DMS79 (cell line): Measurements from ENCODE around the gene TMTC3.
"Not testable (repeated sequence)": the region's sequence is repeated elsewhere in the genome, so short reads cannot be mapped to it uniquely, and the experiment has no call there.

ENCODE experiments used
- DNase-seq: peaks from one replicate; lab custom pipeline; 2025; lab: John Stamatoyannopoulos, UW

The TMTC3 gene

DNA sequence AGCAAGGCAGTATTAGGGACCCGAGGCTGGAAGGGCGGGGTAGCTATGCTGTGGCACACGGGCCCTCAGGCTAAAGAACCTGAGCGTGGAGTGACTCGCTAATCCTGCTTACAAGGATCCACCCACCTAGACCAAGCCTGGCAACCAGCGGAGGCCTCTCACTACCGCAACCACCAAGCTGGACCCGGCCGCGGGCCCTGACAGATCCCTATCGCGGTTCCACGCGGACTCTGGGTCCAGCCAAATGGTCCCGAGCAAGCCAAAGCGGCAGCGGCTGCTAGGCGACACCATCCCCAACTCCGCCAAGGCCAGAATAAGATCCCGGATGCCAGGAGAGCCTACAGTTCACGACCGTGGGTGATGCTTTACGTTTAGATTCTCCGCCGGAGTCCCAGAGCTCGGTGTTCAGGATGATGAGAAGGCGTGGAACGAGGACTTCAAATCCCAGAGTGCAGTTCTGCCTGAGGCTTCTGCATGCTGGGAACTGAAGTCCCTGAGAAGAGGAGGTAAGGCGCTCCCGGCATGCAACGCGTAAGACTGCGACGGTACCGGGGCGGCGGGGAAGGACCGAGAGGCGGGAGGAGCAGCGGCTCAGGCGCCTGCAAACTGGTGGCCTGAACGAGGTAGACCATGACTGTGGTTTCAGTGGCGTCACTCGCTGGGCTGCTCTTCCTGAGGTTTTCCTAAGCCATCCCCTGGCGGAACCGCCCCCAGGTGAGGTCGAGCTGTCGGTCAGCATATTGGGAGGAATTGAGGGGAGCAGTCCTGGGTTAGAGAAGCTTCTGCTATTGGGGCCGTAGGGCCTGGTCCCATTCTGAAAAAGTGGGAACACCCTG, at the start of gene TMTC3, which contains the start of gene CEP290:
TSS of gene TMTC3 (plus strand) at position 534 of the 836 bp plus-strand sequence. CDS start 6,009 bp downstream, outside the sequence.
TSS of gene CEP290 (minus strand) at position 315 of the 836 bp plus-strand sequence. CDS start 781 bp downstream, outside the sequence.
- peak; percentile 99 for DNase-seq

DNA sequence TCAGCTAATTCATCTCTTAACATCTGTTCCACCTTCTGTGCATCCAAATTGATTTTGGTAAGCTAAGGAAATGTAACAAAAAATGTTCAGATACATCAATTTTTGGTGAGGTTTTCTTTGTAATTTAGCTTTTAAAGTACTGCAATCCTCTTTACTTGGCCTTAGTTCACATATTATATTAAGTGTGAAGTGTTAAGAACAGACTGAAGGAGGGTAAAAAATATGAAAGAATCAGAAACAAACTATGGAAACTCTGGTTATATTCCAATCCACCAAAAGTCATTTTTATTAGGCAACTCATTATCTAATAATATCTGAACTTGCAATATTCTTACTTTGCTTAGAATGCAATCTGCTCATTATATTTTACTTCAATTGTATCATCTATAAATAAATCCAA, 49.3 kb upstream of the TMTC3 start:
- DNase-seq, result no peak

DNA sequence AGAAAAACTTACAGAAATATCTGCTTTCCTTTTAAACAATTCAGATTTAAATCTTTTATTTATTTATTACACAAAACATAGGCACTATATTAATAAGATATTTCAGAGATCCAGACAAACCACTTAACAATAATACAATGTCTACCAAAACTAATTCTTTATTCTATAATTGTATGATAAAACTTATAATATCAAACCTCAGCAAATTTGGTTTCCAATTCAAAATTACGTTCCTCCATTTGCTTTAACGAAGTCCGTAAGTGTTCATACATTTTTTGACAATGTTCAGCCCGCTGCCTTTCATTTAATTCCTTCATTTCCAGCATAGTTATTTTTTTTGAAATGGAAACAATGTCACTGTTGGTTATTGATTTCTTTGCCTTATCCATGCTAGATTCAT, 48.5 kb upstream of the TMTC3 start:
- DNase-seq, result no peak

DNA sequence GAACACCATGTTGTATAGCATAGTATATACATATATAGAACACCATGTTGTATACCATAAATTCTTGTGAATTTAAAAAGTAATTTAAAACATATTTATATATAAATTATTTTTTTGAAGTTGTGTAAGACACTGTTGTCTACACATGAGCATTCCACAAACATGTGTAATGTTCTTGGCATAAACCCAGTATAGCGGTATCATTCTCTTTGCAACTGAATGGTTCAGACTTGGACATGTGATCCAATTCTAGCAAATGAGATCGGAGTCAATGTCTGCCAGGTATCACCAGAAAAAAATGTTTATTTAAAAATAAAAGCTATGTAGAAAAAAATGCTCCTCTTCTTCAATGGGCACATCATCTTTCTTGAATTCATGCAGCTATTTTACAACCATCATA, 34.1 kb upstream of the TMTC3 start:
- no peak for DNase-seq

DNA sequence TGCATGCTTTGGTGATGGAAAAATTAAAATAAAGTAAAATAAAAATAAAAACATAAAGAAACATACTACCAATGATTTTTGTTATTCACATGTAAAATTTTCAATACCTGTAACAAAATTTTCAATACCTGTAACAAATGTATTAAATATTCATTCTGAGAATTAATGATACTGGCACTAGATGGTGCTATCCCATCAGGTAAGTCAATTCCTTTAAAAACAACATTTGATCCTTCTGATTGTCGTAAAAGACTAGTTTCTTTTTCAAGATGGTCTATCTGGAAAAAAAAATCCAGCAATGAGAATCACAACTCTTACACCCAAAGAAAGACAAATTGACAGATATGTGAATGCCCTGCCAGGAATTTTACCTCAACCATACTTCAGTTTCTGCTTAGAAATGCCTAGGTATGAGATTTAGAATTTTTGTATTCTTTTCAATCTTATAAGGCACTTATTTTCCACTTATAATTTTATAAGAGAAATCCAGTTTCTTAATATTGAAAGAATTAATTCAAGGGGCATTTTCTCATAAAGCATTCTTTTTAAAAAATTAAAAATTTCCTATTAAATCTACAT, 30.9 kb upstream of the TMTC3 start:
- peak; percentile 44 for DNase-seq

DNA sequence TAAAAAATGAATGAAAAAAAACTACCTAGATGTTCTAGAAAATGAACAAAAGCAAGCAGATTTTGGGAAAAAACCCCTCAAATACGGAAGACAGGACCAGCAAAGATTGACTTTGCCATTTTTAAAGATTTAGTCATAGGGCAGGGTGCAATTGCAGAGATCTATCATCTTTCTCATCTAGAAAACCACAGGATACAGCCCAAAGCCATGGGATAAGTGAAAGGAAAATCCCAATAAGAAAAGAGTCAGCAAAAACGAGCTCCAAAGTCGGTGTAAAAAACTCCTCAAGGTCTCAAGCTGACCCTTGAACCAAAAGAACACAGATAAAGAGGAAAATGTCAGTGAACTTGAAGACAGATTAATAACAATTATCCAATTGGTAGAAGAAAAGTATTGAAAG, 28.2 kb upstream of the TMTC3 start:
- DNase-seq, result no peak

DNA sequence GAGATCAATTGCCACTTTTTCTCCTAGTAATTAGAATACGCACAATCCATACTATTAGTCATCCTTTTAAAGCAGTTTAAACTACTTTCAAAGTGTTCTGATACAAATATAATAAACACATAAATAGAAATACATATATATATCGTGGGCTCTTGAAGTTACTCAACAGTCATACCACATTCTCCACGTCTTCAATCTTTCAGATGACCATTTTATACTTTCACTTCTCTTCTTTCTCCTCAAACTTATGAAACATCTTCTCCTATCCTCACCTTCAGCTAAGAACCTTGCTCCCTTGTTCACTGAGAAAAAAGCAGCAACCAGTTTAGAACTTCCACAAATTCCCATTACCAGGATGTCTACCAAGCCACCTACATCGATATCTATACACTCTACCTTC, 19.4 kb upstream of the TMTC3 start:
- DNase-seq, result no peak

DNA sequence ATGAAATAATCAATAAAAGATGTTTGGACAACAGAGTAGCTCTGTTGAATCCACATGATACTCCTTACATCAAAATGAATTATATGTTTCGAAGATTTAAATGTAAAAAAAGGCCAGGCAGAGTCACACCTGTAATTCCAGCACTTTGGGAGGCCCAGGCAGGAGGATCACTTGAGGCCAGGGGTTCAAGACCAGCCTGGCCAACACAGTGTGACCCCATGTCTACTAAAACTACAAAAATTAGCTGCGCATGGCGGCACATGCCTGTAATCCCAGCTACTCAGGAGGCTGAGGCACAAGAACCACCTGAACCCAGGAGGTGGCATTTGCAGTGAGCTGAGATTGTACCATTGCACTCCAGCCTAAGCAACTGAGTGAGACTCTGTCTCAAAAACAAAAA, 15.0 kb upstream of the TMTC3 start:
- DNase-seq, result no peak

DNA sequence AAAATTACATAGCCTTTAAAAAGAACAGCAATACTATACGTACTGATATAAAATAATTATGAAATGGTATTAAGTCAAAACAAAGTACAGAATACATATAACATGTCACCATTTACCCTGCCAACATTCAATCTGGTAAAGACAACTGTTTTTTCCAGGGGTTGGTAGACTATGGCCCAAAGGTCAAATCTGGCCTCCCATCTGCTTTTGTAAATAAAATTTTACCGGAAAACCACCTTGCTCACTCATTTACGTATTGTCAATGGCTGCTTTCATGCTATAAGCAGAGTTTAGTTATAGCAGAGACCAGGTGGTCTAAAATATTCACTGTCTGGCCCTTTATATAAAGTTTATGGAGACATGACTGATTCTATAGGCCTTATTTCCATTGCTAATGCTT, 14.3 kb upstream of the TMTC3 start:
- no peak for DNase-seq

DNA sequence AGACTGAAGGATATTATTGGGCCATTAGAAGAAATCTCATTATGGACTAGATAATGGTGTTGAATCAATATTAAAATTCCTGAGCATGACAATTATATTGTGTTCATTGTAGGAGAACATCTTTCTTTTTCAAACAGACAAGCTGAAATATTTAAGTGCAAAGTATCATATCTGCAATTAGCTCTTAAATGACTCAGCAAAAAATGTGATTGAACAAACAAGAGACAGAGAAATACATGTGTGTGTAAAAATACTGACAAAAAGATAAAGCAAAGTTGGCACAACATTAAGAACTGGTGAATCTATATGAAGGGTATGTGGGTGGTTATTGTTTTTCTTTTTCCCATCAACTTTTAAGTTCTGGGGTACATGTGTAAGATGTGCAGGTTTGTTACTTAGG, 9.7 kb upstream of the TMTC3 start:
- DNase-seq, result no peak

DNA sequence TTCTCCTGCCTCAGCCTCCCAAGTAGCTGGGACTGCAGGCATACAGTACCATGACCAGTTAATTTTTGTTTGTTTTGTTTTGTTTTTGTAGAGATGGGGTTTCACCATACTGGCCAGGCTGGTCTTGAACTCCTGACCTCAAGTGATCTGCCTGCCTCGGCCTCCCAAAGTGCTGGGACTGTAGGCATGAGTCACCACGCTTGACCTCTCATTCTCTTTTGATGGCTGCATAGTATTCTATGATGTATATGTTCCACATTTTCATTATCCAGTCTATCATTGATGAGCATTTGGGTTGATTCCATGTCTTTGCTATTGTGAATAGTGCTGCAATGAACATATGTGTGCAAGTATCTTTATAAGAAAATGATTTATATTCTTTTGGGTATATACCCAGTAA, 8.9 kb upstream of the TMTC3 start:
- not testable (repeated sequence) for DNase-seq

DNA sequence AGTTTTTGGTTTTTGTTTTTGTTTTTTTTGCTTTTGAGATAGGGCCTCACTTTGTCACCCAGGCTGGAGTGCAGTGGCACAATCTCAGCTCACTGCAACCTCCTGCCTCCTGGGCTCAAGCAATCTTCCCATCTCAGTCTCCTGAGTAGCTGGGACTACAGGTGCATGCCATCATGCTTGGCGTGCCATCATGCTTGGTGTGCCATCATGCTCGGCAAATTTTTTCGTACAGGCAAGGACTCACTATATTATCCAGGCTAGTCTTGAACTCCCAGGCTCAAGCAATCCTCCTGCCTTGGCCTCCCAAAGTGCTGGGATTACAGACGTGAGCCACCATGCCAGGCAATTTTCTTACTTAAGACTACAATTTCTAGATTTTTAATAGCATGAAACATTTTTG, 2.4 kb upstream of the TMTC3 start:
- not testable (repeated sequence) for DNase-seq

DNA sequence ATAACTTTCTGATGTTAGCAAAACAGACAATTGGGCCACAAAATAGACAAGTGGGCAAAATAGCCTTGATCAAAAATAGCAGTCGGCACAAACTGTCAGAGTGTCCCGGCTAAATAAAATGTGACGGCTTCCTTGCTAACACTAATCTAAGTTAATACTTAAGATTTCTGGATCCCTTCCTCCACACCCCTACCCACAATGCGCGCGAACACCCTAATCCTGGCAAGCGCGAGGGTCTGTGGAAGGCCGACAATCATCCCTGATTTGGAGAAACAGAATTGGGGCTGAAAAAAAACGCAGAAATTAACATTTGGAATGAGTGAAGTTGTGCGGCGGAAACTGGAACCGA, 708 bp upstream of the TMTC3 start:
- no peak for DNase-seq

DNA sequence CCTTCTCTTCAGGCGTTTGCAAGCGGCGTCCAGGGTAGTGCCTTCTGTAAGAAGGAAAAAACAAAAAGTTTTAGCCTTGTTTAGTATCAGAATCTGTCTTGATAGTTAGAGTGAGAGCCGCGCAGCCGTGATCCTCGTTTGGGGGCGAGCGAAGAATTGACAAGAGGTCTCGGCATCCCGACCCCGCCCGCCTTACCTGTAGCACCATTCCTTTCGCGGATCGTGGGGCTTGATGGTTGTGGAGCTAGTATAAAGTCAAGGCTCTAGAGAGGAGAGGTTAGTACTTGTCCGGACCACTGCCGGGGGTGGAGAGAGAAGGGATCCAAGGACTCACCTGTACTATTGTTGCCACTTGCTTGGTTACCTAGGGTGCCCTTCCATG, 494 bp downstream of the TMTC3 start:
- DNase-seq, result peak; percentile 31

DNA sequence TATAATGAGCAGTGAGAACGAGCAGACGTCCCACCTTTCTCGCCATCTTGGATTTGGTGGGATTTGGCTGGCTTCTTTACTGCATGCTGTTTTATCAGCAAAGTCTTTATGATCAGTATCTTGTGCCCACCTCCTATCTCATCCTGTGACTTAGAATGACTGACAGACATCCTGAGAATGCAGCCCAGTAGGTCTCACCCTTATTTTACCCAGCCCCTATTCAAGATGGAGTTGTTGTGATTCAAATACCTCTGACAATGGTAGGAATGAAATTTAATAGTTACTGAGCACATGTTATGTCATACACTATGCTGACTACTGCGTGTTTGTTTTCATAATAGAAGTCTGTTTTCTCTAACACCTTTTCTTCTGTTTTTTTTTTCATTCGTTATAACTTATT, 1.9 kb downstream of the TMTC3 start:
- DNase-seq, result no peak

DNA sequence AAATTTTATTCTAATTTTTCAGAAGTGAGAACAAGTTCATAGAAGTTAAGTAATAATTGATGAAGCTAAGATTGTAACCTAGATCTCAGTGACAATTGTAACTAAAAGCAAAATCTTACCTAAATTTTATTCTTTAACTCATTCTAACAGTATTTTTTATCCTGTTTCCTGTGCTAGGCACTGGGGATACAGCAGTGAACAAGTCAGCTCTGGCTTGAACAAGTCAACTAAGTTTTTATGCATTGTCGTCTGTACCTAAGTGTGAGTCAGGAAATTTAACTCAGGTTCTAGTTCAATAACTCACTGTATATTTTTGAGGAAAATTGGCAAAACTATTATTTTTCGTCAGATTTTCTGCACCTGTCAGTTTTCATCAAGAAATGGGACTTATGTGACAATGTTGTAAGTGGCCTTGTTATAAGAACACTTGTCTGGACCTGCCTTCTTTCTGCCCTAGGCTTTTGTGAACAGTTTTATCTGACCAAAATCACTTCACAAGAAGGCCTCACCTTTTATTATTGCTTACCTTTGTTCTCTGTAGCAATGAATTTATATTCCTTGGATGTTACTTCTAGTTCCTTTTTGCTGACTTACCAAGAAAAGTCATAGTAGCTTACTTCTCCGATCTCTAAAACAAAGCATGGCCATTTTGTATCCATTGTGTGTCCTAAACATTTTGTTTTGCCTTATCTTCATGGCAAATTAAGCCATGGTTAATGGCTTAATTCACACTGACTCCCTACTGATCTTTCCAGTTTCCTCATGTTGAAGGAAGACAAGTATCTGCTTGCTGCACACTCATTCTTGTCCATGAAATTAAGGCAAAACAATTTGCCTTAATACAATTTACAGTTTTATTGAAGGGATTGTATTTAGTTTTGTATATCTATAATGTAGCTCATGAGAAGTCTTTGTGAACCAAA, 2.7 kb downstream of the TMTC3 start:
- no peak for DNase-seq

DNA sequence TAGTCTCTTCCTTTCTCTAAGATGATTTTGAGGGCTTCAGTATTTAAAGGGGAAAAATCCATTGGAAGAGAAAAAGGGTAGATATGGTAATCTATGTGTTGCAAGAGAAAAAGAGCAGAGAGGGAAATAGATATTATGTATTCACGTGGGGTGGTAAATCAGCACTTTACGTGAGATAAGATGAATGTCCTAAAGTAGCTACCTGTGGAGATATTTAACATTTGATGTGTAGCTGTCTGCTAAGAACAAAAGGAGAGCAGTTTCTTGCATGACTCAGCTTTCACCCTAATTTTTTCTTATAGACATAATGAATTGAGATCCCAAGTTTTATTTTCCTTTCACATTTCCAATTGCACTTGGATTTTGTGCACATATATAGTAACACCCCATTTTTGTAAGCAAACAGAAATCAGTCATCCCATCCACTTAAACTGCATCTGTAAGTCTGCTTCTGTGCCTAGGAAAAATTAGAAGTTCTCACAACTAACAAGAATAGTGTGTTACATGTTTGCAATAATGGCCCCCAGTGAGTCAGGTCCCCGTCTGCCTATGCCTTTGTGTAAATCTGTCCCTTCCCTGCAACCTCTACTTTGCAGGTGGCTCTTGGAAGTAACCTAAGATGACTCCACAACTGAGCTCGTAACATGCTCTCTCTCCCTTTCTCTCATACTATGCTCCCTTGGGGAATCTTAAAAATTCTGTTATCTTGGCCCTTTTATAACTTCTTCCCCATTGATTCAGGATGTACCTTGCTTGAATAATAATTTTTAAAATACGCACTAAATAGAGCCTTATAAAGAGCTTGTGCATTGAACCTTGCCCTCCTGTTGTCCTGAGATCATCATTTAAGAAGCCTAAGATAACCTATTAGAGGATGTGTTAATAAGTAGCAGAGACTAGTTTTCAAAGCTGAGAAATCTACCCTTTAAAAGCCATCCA, 3.7 kb downstream of the TMTC3 start:
- no peak for DNase-seq

DNA sequence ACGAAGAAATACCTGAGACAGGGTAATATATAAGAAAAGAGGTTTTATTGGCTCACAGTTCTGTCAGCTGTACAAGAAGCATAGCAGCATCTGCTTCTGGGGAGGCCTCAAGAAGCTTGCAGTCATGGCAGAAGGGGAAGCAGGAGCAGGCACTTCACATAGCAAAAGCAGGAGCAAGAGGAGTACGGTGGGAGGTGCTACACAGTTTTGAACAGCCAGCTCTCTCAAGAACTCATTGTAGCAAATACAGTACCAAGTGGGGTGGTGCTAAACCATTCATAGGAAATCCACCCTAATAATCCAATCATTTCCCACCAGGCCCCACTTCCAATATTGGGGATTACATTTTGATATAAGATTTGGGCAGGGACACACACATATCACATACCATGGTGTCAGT, 8.0 kb downstream of the TMTC3 start:
- no peak for DNase-seq

DNA sequence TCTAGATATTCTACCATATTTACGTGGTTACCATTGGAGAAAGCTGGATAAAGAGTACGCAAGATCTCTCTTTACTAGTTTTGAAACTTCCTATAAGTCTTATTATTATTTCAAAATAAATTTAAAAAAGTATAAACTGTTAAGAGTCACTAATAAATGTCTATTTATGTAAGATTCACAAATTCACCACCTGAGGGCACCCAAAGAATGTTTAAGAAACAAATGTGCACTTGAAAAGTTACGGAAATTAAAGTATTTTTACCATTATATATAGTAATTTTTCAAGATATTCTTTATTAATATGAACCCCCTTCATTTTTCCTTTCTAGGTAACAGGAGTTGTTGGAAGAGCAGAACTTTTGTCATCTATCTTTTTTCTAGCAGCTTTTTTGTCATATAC, 11.9 kb downstream of the TMTC3 start:
- no peak for DNase-seq

DNA sequence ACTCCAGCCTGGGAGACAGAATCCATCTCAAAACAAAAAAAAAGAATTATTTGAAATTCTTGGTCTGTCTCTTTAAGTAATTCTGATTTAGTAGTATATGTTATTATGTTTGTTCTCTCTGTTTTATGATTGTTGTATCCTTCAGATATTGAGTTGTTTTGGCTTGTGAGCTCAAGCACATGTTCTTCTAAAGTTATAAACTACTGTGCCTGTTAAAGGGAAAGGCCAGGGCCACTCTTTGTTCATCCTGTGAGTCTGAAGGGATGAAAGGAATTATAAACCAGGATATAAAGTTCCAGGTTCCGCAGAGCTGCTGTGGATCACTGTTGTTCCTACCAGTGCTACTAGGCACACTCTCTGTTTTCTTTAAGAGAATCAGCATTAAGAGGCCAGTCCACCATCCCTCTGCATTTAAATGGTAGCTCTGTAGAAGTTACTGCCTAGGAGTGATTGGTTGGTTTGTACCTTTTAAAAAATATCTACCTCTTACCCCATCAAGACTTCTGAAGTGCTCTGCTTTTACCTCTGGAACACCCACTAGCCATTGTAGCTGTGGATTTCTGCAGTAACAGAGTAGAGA, 14.1 kb downstream of the TMTC3 start:
- no peak for DNase-seq

DNA sequence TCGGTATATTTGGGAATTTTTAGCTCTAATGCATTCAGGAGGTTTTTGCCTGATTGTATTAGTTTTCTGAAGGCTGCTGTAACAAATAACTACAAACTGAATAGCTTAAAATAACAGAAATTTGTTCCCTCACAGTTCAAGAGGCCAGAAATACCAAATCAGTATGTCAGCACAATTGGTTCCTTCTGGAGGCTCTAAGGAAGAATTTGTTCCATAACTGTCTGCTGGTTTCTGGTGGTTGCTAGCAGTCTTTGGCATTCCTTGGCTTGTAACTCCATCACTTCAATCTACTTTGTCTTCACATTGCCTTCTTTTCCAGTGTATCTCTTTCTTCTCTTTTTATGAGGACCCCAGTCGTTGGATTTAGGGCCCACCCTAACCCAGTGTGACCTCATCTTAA, 21.3 kb downstream of the TMTC3 start:
- no peak for DNase-seq
